Endothelial cell (in vitro differentiated cells): ENCODE data around the gene CTNND2. TPM values are rescaled to one million over a fixed set of nuclear protein-coding genes. Genes with fewer than 3 reads are reported as not detected.

Experiments
- DNase-seq: peaks from one replicate; pipeline ENCODE4 v3.0.0; 2021; ENCODE audit warnings: low spot score
- H3K27ac Mint-ChIP-seq: one replicate; pipeline ENCODE4 v1.8.0; 2021; ENCODE audit warnings: mixed read lengths, inconsistent platforms; ENCODE audit not compliant: unreplicated experiment
- H3K27me3 Mint-ChIP-seq: one replicate; pipeline ENCODE4 v1.8.0; 2021; ENCODE audit warnings: mild to moderate bottlenecking, moderate library complexity, mixed read lengths, inconsistent platforms; ENCODE audit not compliant: unreplicated experiment
- H3K36me3 Mint-ChIP-seq: one replicate; pipeline ENCODE4 v1.8.0; 2021; ENCODE audit warnings: mild to moderate bottlenecking, low read depth, mixed read lengths, inconsistent platforms; ENCODE audit not compliant: unreplicated experiment
- H3K4me1 Mint-ChIP-seq: one replicate; pipeline ENCODE4 v1.8.0; 2021; ENCODE audit warnings: mild to moderate bottlenecking, mixed read lengths, inconsistent platforms; ENCODE audit not compliant: unreplicated experiment
- H3K4me3 Mint-ChIP-seq: one replicate; pipeline ENCODE4 v1.8.0; 2021; ENCODE audit warnings: mild to moderate bottlenecking, mixed read lengths, inconsistent platforms; ENCODE audit not compliant: unreplicated experiment
- H3K9me3 Mint-ChIP-seq: one replicate; pipeline ENCODE4 v1.8.0; 2021; ENCODE audit warnings: mixed read lengths, inconsistent platforms; ENCODE audit not compliant: unreplicated experiment
- CTCF ChIP-seq: fragments of 200-600 bp; sonication (generic); IDR thresholded peaks from one replicate; pipeline ENCODE4 v1.5.0; 2021; ENCODE audit warnings: antibody characterized with exemption; ENCODE audit not compliant: unreplicated experiment
- total RNA-seq: library from RNA; stranded (reverse); fragmentation: NEBNext Ultra II Directional; extraction: Animal tissue kit (Norgen Biotek cat#: 25700); gene quantifications from one replicate; pipeline ENCODE4 v1.2.1, GENCODE V29; 2021; ENCODE audit not compliant: unreplicated experiment

CTNND2 gene
- total RNA-seq, 1 donor from 2014 or later = 3.6 TPM

DNA sequence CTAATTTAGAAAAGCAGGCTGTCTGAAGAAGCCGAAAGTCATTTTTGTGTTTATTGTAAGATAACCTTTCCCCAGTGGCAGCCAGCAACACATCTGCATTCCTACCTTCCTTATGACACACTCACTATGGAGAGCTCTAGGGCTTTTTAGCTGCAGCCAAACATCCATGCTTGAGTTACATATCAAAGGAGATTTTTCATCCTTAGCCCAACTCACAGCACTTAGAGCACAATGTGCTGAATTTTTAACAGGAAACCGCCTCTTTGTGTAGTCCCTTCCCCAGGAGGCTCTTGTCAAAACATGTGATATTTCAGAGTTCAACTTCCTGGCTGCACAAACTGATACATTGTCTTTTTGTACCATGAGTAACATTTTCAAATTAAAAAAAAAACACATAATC, 379.2 kb downstream of the CTNND2 start:
- Mint-ChIP-seq H3K36me3 (no peaks in the 10 kb centered on the region), H3K4me3 (no peak overlapping the region), H3K4me1 (peaks cover 23% of the 10 kb centered on the region), H3K27me3 (no peaks in the 10 kb centered on the region), H3K9me3 (no peaks in the 10 kb centered on the region), H3K27ac (peak overlapping the region; percentile 86)
- no peak for DNase-seq
- TF ChIP-seq CTCF = no peak

- Mint-ChIP-seq H3K27me3 (no peaks in the 10 kb centered on the region), H3K4me1 (peaks cover 23% of the 10 kb centered on the region), H3K27ac (peak overlapping the region; percentile 90), H3K36me3 (no peaks in the 10 kb centered on the region), H3K4me3 (no peak overlapping the region), H3K9me3 (no peaks in the 10 kb centered on the region)
- DNase-seq = no peak
- no peak for TF ChIP-seq CTCF
Measured at GRCh38 chr5:11524188-11524587, 380.1 kb downstream of the CTNND2 start.

DNA sequence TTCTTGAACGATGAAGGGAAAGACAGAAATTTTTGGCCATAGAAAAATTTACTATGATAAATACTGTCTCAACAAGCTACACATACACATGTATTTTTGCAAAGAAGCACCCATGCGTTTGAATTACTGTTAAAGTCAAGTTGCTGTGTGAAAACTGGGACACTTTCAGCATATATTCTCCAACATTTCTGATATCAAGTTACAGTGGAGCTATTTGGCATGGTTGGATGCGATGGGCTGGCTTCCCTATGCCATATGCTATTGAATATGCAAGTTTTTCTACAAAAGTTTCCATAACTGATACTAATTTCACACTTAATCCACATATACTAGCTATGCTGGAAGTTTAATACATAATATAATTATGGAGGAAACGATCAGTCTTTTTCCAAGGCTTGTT, 381.4 kb downstream of the CTNND2 start:
- H3K27ac Mint-ChIP-seq = no peak overlapping the region

GRCh38 chr5:11520241-11520930, 383.9 kb downstream of the CTNND2 start:
- Mint-ChIP-seq H3K36me3 (no peaks in the 10 kb centered on the region), H3K27me3 (no peaks in the 10 kb centered on the region), H3K4me1 (peaks cover 20% of the 10 kb centered on the region), H3K4me3 (no peak overlapping the region), H3K27ac (no peak overlapping the region), H3K9me3 (no peaks in the 10 kb centered on the region)
- DNase-seq = no peak
- no peak for TF ChIP-seq CTCF

More for the DNA sequence above, 381.4 kb downstream of the CTNND2 start:
- no peak for DNase-seq
- peaks cover 23% of the 10 kb centered on the region for H3K4me1 Mint-ChIP-seq
- H3K4me3 Mint-ChIP-seq = no peak overlapping the region
- TF ChIP-seq CTCF = no peak
- H3K27me3 Mint-ChIP-seq = no peaks in the 10 kb centered on the region
- no peaks in the 10 kb centered on the region for H3K36me3 Mint-ChIP-seq
- H3K9me3 Mint-ChIP-seq = no peaks in the 10 kb centered on the region

GRCh38 chr5:11519236-11519635, 385.0 kb downstream of the CTNND2 start:
- peaks cover 9% of the 10 kb centered on the region for H3K4me1 Mint-ChIP-seq
- no peak overlapping the region for H3K4me3 Mint-ChIP-seq
- no peak for DNase-seq
- no peaks in the 10 kb centered on the region for H3K9me3 Mint-ChIP-seq
- no peaks in the 10 kb centered on the region for H3K27me3 Mint-ChIP-seq
- H3K36me3 Mint-ChIP-seq = no peaks in the 10 kb centered on the region
- TF ChIP-seq CTCF = no peak
- H3K27ac Mint-ChIP-seq = no peak overlapping the region
